GM10266 (cell line): ENCODE measurements around the gene HSPB6.
"Not testable (repeated sequence)": the region's sequence is repeated elsewhere in the genome, so short reads cannot be mapped to it uniquely, and the experiment has no call there.

Experiments
- DNase-seq: peaks from one replicate; pipeline ENCODE4 v3.0.0; 2012; ENCODE audit errors: extremely low spot score
- CTCF ChIP-seq: IDR thresholded peaks from 2 replicates; pipeline ENCODE4 v1.5.1; 2012; ENCODE audit warnings: mild to moderate bottlenecking, low read depth; ENCODE audit not compliant: control insufficient read depth, insufficient read depth; ENCODE audit errors: missing control alignments

HSPB6 gene

DNA sequence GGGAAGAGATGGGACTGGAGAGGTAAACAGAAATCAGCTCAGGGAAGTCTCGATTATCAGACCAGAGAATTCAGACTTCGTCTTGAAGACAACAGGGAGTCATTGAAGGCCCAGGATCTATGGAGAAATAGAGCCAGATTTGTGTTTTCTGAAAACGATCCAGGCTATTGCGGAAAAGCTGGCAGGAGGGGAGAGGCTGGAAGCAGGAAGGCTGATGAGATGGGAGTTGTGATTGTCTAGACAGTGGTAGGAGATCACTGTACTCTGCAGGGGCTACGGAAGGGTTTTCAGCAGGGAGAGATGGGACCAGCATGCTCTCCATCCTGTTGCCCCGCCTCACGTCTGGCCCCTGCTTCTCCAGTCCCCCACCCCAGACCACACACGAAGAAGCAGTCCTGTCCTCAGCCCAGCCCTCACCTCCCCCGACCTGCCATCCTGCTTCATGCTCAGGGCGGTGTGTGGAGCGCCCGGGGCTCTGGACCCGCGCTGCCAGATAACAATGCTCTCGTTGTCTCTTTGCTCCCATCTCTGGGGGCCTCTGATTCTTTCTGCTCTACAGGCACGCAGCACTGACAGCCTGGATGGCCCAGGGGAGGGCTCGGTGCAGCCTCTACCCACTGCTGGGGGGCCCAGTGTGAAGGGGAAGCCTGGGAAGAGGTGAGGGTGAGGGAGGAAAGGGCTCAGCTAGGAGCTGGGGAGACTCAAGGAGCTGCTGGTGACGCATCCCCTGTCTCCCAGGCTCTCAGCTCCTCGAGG is 20.4 kb upstream of the HSPB6 start:
- no peak for DNase-seq
- TF ChIP-seq CTCF = no peak

DNA sequence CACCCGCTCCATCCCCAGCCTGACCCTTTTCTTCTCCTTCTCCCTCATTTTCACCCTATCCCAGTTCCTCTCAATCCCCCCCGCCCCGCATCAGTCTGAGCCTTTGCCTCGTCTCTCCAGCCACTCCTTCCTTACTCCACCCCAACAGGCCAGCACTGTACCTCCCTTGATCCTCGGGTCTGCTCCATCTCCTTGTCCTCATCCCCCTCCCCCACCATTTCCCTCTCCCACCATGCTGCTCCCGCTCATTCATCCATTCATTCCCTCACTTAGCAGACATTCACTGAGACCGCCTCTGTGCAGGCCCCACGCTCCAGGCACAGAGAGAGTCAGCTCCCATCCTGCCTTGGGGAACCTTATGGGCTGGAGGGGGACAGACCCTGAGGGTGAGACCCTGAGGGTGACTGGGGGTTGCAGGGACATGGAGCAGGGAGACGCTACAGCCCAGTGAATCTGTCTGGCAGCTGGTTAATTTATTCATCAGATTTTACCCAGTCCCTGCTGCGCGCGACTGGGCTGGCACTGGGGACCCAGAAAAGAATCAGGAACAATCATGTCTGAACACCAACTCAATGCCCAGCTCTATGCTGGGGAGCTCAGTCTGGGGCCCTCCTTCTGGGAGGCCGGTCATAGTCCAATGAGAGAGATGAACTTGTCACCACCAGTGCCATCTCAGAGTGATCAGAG is 19.4 kb upstream of the HSPB6 start:
- no peak for TF ChIP-seq CTCF
- DNase-seq = no peak

DNA sequence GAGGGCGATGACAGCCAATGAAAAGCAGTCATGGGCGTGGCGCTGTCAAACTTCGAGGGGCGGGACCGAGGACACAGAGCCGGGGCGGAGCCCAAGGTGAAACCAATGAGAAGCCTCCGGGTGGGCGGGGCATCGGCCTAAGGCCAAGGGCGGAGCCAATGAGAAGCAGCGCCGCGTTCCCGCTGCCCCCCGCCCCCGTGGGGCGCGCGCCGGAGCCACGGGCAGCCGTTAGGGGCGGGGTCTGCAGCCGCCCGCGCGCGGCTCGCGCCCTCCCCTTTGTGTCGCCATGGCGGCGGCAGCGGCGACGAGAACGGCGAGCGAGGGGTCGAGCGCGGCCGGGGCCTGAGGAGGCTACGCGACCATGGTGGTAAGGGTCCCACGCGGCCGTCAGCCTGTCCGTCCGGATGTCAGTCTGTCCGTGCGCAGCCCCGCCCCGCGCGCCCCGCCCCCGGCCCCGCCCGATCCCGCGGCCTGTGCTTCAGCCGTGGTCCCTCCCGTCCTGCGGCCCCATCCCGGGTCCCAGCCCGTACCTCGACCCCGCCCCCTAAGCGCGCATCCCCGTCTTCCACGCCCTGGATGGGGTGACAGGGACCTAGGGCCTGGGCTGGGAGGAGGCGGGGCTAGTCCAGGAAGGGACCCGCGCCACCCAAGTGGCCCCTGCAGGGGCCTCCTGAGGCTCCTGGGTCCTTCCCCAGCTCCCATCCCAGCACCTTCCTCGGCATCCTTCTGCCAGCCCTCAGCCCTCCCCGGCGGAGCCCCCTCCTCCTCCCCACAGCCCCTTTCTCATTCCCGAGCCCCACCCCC is 18.7 kb upstream of the HSPB6 start, which contains the start of gene ARHGAP33:
ARHGAP33 (plus strand) TSS at position 267 of the 804 bp plus-strand sequence; CDS start at position 362, 95 bp downstream.
- peak; percentile 100 for DNase-seq
- no peak for TF ChIP-seq CTCF

GRCh38 chr19:35775046-35775297 is 18.1 kb upstream of the HSPB6 start:
- TF ChIP-seq CTCF = no peak
- no peak for DNase-seq

GRCh38 chr19:35774274-35775045 is 17.6 kb upstream of the HSPB6 start:
- no peak for TF ChIP-seq CTCF
- DNase-seq = no peak

GRCh38 chr19:35773020-35773806 is 16.4 kb upstream of the HSPB6 start:
- no peak for DNase-seq
- TF ChIP-seq CTCF = no peak

- not testable (repeated sequence) for DNase-seq
Measured at GRCh38 chr19:35772362-35772761, 15.5 kb upstream of the HSPB6 start.
